Vagina (tissue), 2 donors: Measurements from ENCODE around the gene IL32. TPM values are rescaled to one million over a fixed set of nuclear protein-coding genes. Genes with fewer than 3 reads are reported as not detected.

ENCODE experiments used
- DNase-seq, 2 donors: peaks; one replicate each; pipeline ENCODE4 v3.0.0-alpha.2; 2017; ENCODE audit errors: extremely low spot score in 2 of 2
- H3K27ac ChIP-seq: fragments of 200-600 bp; sonication (generic); one replicate; pipeline ENCODE4 v1.5.1; 2019
- H3K27me3 ChIP-seq: fragments of 200-600 bp; sonication (generic); one replicate; pipeline ENCODE4 v1.5.1; 2019
- H3K36me3 ChIP-seq, 2 donors: fragments of 200-600 bp; sonication (generic); one replicate each; pipeline ENCODE4 v1.5.1; 2017 to 2019
- H3K4me1 ChIP-seq: fragments of 200-600 bp; sonication (generic); one replicate; pipeline ENCODE4 v1.5.1; 2019
- H3K4me3 ChIP-seq, 2 donors: fragments of 200-600 bp; sonication (generic); 1 replicate in 1 of 2; 2 replicates in 1 of 2; pipeline ENCODE4 v1.5.1; 2016 to 2019
- H3K9me3 ChIP-seq: fragments of 200-600 bp; sonication (generic); one replicate; pipeline ENCODE4 v1.5.1; 2019
- POLR2A ChIP-seq, 2 donors: fragments of 450-650 bp; IDR thresholded peaks; one replicate each; pipeline ENCODE4 v1.6.1; 2017; ENCODE audit warnings: antibody characterized with exemption in 2 of 2, mild to moderate bottlenecking in 2 of 2, moderate library complexity in 2 of 2
- POLR2AphosphoS5 ChIP-seq, 2 donors: sonication (generic); formaldehyde crosslinking; IDR thresholded peaks; one replicate each; pipeline ENCODE4 v1.9.0; 2017; ENCODE audit warnings: antibody characterized with exemption in 2 of 2, mild to moderate bottlenecking in 2 of 2, low read depth in 1 of 2; ENCODE audit not compliant: insufficient read depth in 1 of 2
- intact Hi-C: fragments of 100-400 bp; cut with DNase I; formaldehyde crosslinking; loops from one replicate; pipeline ENCODE4 v1.15.1; 2023
- total RNA-seq: library from RNA; depleted of rRNA; stranded (reverse); fragments of >200 nt; gene quantifications from one replicate; pipeline ENCODE4 v1.2.3, GENCODE V29; 2016
- TF ChIP-seq, protein P1 (sequence below), 3 experiments: fragments of 450-650 bp in 2 of 3; fragments of 200-600 bp in 1 of 3; sonication (generic) in 1 of 3; IDR thresholded peaks; one replicate each; pipeline ENCODE4 v1.5.1; 2017 to 2019; ENCODE audit warnings: antibody characterized with exemption in 3 of 3, mild to moderate bottlenecking in 2 of 3, moderate library complexity in 2 of 3

The IL32 gene
- total RNA-seq, 1 donor from 2014 or later: 13.0 TPM

DNA sequence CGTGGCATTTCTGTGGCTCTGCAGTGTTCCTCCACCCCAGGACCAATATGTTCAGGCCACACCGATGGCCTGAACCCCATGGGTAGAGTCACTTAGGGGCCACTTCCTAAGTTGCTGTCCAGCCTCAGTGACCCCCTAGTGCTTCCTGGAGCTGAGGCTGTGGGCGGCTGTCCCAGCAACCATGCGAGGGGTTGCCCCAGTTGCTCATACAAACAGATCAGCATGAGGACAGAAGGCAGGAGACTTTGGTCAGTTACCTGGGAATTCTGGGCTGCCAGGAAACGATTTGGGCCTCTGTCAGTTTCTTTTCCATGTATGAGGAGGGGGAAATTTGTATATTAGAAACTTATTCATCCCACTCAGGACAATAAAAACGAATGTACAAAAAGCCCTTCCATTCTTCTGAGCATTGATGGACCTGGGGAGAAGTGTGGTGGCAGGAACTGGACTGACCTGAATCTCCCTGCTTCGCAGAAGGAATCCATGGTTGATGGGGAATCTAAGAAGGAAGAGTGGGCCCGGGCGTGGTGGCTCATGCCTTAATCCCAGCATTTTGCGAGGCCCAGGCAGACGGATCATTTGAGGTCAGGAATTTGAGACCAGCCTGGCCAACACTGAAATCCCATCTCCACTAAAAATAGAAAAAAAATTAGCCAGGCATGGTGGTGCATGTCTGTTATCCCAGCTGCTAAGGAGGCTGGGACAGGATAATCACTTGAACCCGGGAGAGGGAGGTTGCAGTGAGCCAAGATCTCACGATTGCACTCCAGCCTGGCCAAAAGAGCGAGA is 4.9 kb upstream of the IL32 start:
- Histone ChIP-seq H3K4me3 (no peak overlapping the region), H3K9me3 (no peaks in the 10 kb centered on the region), H3K4me1 (peaks cover 27% of the 10 kb centered on the region), H3K27me3 (no peaks in the 10 kb centered on the region), H3K27ac (no peak overlapping the region), H3K36me3 (no peaks in the 10 kb centered on the region)
- DNase-seq: no peak
- TF ChIP-seq POLR2A (IDR thresholded peaks at IDR 0.05) (no peak), POLR2AphosphoS5 (IDR thresholded peaks at IDR 0.05; ENCODE audit: insufficient read depth in 1 of 2, low read depth in 1 of 2) (no peak)
- TF ChIP-seq, protein P1, sequence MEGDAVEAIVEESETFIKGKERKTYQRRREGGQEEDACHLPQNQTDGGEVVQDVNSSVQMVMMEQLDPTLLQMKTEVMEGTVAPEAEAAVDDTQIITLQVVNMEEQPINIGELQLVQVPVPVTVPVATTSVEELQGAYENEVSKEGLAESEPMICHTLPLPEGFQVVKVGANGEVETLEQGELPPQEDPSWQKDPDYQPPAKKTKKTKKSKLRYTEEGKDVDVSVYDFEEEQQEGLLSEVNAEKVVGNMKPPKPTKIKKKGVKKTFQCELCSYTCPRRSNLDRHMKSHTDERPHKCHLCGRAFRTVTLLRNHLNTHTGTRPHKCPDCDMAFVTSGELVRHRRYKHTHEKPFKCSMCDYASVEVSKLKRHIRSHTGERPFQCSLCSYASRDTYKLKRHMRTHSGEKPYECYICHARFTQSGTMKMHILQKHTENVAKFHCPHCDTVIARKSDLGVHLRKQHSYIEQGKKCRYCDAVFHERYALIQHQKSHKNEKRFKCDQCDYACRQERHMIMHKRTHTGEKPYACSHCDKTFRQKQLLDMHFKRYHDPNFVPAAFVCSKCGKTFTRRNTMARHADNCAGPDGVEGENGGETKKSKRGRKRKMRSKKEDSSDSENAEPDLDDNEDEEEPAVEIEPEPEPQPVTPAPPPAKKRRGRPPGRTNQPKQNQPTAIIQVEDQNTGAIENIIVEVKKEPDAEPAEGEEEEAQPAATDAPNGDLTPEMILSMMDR (IDR thresholded peaks at IDR 0.05): no peak
- intact Hi-C loops: no loop called here

DNA sequence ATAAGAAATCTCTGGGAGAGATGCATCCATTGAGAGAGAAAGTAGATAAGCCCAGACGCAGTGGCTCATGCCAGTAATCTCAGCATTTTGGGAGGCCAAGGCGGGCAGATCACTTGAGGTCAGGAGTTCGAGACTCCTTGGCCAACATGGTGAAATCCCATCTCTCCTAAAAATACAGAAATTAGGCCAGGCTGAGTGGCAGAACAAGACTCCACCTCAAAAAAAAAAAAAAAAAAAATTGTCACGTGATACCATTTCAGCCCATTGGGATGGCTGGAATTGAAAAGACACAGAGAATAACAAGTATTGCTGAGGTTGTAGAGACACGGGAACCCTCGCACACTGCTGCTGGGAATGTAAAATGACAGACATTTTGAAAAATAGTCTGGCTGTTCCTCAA is 2.9 kb upstream of the IL32 start:
- intact Hi-C loops: no loop called here
- H3K9me3 ChIP-seq: no peaks in the 10 kb centered on the region
- no peaks in the 10 kb centered on the region for H3K36me3 ChIP-seq
- DNase-seq: no peak
- no peak overlapping the region for H3K27ac ChIP-seq
- H3K4me1 ChIP-seq: peaks cover 34% of the 10 kb centered on the region
- TF ChIP-seq POLR2A (IDR thresholded peaks at IDR 0.05): no peak
- no peaks in the 10 kb centered on the region for H3K27me3 ChIP-seq
- no peak overlapping the region for H3K4me3 ChIP-seq

DNA sequence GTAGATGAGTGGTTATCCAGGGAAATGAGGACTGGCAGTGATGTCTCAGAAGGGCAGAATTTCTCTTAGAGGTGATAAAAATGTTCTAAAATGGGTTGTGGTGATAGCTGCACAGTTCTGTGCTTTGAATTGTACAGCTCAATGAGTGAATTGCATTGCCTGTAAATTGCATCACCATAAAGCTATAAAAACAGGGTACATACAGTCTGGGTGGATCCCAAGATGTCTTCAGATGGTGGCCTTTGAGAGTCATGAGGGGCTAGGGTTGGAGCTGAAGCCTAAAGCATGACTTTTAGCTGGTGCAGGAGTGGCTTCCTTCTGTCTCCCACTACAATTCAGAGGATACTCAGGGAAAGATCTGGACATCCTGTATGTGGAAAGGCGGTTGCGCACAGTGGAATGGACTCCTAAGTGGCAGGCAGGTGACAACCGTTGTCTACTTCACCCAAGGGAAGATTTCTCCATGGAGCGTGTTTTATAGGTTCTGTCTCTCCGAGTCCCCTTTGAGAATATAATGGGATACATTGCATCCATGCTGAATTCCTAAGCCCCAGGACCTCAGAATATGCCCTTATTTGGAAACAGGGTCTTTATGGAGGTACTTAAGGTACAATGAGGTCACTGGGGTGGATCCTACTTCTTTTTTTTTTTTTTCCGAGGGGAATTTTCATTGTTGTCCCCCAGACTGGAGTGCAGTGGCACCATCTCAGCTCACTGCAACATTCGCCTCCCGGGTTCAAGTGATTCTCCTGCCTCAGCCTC is 1.6 kb upstream of the IL32 start:
- no peaks in the 10 kb centered on the region for H3K36me3 ChIP-seq
- no peak overlapping the region for H3K27ac ChIP-seq
- no peak for DNase-seq
- H3K9me3 ChIP-seq: no peaks in the 10 kb centered on the region
- TF ChIP-seq, protein P1 (IDR thresholded peaks at IDR 0.05): no peak
- intact Hi-C loops: no loop called here
- H3K4me3 ChIP-seq: no peak overlapping the region
- peaks cover 23% of the 10 kb centered on the region for H3K4me1 ChIP-seq
- no peaks in the 10 kb centered on the region for H3K27me3 ChIP-seq

DNA sequence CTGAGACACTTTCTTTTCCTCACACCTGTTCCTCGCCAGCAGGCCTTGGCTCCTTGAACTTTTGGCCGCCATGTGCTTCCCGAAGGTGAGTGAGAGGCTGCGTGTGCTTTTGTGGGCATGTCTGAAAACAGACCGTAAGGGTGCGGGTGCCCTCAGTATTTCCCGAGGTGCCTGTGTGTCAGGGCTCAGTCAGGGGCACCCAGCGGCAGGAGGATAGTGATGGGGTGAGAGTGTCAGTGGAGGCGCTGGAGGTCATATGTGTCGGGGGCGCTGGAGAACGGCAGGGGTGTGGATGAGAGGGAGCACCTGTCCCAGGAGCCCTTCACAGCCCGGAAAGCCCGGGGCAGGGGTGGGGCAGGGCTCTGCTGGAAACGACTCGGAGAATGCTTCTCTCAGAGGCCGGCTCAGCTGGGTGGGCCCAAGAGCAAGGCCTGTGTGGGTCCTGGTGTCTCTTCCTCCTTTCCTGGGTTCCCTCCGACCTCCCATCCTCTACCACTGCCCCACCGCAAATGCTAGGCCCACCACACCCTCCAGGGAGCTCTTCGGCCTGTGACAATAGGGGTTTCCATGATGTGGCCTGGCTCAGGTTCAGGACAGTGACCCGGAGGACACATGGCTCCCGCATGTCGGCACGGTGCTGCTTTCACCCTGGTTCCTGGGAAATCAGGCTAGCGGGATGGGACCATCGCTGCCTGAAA is 451 bp downstream of the IL32 start:
- H3K36me3 ChIP-seq: no peaks in the 10 kb centered on the region
- H3K4me3 ChIP-seq: peak overlapping the region; percentile 31 to 32
- no peak for DNase-seq
- H3K27me3 ChIP-seq: no peaks in the 10 kb centered on the region
- TF ChIP-seq, protein P1 (IDR thresholded peaks at IDR 0.05): no peak
- TF ChIP-seq POLR2A (IDR thresholded peaks at IDR 0.05) (no peak), POLR2AphosphoS5 (IDR thresholded peaks at IDR 0.05; ENCODE audit: insufficient read depth in 1 of 2, low read depth in 1 of 2) (no peak)
- peak overlapping the region; percentile 49 for H3K27ac ChIP-seq
- intact Hi-C loops: no loop called here
- no peaks in the 10 kb centered on the region for H3K9me3 ChIP-seq
- H3K4me1 ChIP-seq: peaks cover 14% of the 10 kb centered on the region

DNA sequence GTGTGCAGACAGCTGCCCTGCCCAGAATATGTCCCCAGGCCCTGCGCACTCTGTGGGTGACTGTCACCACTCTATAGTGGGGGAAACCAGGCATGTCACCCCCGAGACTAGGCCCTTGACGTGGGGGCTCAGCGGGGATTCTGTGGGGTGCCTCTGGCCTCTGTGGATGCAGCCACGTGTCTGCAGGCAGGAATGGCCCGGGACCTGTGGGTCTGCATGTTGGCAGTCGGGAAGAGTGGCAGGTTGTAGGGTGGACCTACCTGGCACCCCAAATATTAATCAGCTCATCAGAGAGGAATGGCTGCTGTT is 954 bp downstream of the IL32 start:
- Histone ChIP-seq H3K36me3 (no peaks in the 10 kb centered on the region), H3K4me1 (peaks cover 14% of the 10 kb centered on the region), H3K27ac (peak overlapping the region; percentile 49), H3K9me3 (no peaks in the 10 kb centered on the region), H3K4me3 (peak overlapping the region; percentile 31 to 32), H3K27me3 (no peaks in the 10 kb centered on the region)
- DNase-seq: no peak
- TF ChIP-seq, protein P1 (IDR thresholded peaks at IDR 0.05): no peak
- TF ChIP-seq POLR2A (IDR thresholded peaks at IDR 0.05) (no peak), POLR2AphosphoS5 (IDR thresholded peaks at IDR 0.05; ENCODE audit: insufficient read depth in 1 of 2, low read depth in 1 of 2) (no peak)
- intact Hi-C loops: no loop called here
